CD4-positive, alpha-beta T cell treated with Interleukin-17A for 4 hours (primary cell): ENCODE measurements around the gene E4F1.

ENCODE experiments used
- DNase-seq: peaks from one replicate; pipeline ENCODE4 v3.0.0-alpha.2; 2020; ENCODE audit warnings: mixed read lengths

E4F1 gene

DNA sequence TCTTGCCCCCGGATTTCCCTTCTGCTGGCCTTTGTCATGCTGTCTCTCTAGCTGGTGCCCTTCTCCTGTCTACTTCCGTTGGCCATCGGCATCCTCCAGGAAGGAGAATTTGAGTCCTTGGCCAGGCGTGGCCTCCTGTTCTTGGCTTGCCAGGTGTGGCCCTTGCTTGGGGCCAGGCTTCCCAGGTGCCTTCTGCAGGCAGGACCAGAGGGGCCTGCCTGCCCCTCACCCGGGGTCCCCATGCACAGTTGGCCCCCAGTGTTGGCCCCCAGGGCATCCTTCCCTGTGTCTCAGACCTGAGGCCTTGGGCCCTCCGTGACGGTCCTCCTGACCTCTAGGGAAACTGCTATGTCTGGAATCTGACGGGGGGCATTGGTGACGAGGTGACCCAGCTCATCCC is 15.5 kb upstream of the E4F1 start:
- no peak for DNase-seq

DNA sequence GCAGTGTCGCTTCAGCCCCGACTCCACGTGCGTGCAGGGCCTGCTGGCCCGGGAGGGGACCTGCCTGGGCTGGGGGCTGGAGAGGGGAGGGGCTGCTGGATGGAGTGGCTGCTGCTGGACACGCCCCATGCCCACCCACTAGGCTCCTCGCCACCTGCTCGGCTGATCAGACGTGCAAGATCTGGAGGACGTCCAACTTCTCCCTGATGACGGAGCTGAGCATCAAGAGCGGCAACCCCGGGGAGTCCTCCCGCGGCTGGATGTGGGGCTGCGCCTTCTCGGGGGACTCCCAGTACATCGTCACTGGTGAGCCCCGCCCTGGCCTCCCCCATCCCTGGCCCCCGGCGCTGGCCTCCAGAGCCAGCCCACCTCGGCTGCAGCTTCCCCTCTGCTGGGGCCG is 15.1 kb upstream of the E4F1 start:
- DNase-seq: no peak

DNA sequence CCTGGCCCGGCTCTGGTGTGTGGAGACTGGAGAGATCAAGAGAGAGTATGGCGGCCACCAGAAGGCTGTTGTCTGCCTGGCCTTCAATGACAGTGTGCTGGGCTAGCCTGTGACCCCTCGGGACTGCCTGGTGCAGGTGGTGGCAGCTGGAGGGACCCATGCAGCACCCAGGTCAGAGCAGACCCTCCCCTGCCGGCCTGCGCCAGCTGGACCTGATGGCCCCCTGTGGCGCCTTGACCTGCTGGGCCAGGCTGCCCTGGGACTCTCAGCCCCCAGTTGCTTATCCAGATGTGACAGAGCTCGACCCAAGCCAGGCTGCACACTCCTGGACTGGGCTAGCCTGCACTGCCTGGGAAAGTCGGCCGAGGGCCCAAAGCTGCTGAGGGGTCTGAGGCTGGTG is 14.6 kb upstream of the E4F1 start:
- no peak for DNase-seq

DNA sequence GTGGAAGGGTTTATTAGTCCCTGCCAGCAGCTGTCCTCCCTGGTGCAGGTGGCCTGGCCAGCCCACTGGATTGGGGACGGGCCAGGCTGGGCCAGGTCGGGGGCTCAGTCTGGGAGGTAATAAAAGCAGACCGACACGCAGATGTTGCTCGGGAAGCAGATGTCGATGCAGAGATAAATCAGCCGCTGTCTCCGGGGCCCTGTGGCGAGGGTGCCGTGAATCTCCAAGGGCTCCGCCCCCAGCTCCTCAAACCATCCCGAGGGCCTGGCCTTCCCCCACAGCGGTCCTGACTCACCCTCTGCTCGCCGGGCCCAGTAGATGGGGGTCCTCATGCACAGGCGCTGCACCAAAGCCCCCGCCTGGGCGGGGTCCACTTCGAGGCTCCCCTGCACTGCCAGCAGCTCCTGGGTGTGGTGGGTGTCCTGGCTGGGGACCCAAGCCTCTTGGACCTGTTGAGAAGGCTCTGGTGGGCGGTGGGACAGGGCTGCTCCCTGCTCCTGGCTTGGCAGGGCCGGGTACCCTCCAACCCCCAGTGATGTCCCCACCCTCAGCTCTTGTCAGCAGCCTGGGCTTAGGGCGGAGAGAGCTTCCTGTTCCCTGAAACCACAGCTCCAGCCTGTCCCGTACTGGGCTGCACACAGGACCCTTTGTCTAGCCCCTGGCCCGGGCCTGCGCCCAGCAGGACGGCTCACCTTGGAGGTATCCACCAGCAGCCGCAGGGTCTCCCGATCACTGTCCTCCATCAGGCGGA is 14.0 kb upstream of the E4F1 start:
- no peak for DNase-seq

DNA sequence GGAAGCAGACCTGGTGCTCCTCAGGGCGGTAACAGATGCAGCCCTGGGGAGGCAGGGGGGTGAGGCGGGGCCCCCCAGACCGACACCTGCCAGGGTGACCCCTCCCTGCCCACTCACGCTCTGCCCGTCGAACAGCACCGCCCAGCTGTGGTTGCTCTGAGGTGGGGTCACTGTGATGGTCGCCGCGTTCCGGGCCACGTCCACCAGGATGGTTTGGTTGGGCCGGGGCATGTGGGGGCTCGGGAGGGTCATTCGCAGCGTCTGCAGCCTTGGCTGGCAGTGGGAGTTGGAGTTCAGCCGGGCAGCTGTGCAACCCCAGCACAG is 13.4 kb upstream of the E4F1 start:
- DNase-seq: no peak

DNA sequence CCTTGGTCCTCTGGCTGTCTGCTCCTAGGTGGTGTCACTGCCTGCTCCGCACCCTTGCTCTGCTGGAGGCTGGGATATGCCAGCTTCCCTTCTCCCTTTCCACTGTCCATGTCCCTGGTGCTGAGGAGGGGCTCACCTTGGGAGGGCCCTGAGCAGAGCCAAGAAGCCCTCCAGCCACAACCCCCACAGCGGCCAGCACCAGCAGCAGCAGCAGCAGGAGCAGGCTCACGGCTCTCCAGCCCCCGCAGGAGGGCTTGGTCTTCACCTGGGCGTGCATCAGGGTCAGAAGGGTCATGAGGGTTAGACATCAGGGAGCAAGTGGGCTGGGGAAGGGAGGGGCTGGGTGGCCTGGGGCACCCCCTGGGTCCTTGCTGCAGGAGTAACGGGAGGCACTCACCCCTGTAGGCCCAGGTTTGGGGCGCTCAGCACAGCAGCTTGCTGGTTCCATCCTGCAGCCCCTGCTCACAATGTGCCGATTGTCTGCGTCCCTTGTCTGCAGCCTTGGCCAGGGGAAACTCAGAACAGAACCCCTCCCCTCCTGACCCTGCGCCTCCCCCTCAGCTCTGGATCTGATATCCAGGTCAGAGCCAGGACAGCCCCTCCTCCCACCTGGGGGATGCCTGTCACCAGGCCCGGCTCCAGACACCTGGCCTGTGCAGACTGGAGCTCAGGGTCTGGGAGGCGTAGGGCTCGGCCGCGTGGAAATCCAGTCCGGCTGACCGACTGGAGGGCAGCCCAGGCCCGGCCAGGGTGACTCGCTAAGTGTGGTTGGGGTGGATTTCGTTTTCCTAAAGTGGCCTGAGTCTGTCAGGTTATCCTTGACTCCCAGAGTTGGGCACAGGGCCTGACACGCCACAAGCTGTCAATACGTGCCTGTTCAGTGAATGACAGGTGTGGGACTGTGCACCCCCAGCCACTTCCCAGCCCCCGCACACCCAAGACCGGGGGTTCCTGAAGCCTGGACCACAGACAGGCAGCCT is 12.7 kb upstream of the E4F1 start, which contains the start of gene BRICD5:
Gene BRICD5, minus strand, starts transcription at position 478 of the 980 bp plus-strand sequence. Its CDS starts 30 bp downstream, at position 448.
- no peak for DNase-seq

DNA sequence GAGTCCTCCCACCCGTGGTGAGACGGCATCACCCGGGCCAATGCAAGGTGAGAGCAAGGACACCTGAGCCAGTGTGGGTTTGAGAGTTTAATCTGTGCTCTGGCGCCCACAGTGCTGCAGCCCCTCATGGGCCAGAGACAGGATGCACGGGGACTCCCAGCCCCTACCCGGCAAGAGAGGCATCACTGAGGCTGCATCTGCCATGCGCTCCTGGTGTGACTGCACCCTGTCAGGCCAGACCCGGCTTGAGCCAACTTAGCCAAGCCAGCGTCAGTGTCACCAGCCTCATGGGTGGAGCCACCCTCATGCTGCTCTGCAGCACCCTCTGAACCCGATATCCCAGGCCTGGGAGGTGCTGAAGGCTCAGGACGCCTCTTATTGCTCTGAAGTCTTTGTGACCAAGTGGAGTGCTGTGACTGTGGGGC is 11.5 kb upstream of the E4F1 start:
- DNase-seq: no peak

DNA sequence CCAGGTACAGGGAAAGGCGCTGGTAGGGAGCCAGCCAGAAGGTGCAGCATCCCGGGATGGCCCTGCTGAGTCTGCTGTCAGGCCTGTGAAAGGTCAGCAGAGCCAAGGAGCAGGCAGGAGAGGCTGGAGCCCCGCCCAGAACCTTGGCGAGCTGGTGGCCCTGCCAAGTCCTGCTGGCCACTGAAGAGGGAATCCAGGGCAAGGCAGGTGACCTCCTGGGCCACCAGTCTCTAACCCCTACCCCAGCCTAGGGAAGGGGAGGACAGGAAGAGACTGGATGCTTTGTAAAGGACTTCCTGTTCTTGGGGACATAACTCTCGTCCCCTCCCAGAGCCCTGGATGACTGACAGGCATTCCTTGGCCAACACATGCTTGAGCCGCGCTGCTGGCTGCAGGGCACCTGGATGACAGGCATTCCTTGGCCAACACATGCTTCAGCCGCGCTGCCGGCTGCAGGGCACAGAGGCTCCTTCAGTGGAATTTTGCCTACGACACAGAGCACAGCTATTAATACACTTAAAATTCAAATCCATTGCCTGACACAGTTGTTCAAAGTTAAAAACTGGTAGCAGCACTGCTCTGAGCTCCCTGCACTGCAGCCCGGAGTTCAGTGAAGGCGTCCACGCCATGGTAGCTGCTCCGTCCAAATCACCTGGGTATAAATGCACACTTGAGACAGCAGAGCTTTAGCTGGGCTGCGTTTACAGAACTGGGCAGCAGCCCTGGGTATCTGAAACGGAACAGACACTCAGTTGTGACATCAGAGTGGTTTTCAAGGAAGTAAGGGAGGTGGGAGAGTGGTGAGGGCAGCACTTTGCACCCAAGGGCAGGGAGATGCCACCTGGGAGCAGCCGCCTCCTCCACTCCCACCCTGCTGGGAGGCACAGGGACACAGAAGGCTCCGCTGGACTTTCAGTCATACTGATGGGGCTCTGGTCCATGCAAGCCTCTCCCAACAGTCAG is 10.7 kb upstream of the E4F1 start:
- DNase-seq: no peak

DNA sequence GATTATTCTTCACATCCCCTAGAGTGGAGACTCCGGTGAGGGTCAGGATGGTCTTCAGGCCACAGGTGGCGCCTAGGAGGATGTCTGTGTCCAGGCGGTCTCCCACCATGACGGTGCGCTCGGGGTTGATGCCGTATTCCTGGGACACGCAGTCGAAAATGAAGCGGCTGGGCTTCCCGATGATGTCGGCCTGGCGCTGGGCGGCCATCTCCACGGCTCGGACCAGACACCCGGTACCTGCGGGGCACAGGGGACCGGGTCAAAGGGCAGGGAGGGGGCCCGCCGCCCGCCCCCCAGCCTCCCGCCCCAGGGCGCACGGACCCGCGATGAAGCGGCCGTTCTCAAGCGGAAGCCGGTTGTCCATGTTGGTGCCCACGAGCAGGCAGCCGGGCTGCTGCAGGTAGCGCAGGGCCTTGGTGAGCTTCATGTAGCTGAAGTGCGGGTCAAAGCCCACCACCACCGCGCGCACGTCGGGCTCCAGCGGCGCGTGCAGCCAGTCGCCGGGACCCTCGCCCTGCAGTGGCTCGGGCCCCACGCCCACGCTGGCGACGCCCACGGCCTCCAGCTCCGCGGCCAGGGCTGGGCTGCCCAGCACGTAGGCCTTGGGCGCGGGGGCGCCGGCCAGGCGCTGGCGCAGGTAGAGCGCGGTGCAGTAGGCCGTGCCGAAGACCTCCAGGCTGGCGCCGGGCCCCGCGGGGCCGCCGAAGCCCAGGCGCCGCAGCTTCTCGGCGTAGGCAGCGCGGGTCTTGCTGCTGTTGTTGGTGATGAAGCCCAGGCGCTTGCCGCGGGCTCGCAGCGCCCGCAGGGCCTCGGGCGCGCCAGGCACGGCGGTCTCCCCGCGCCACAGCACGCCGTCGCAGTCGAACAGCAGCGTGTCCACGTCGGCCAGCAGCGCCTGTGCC is 9.3 kb upstream of the E4F1 start:
- DNase-seq: no peak

DNA sequence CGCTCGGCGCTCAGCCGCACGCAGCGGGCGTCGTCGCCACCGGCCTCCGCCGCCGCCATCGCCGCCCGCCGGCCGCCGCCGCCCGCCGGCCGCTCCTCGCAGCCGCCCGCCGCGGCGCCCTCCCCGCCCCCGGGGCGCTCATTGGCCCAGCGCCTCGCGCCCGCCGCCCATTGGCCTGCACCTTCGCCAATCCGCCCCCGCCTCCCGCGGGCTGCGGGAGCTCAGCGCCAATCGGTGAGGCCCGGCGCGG is 8.7 kb upstream of the E4F1 start, which contains the start of gene PGP:
Gene PGP, minus strand, starts transcription at position 122 of the 250 bp plus-strand sequence. Its CDS starts 63 bp downstream, at position 59.
- DNase-seq: no peak

DNA sequence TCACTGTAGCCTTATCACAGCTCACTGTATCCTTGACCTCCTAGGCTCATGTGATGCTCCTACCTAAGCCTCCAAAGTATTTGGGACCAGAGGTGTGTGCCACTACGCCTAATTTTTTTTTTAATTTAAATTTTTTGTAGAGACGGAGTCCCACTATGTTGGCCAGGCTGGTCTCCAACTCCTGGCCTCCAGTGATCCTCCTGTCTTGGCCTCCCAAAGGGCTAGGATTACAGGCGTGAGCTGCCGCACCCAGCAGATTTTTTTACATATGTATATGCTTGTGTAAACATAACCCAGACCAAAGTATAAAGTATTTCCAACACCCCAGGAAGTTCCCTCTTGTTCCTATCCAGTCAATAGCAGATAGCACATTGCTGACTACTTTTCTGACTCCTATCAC is 7.1 kb upstream of the E4F1 start:
- DNase-seq: no peak

DNA sequence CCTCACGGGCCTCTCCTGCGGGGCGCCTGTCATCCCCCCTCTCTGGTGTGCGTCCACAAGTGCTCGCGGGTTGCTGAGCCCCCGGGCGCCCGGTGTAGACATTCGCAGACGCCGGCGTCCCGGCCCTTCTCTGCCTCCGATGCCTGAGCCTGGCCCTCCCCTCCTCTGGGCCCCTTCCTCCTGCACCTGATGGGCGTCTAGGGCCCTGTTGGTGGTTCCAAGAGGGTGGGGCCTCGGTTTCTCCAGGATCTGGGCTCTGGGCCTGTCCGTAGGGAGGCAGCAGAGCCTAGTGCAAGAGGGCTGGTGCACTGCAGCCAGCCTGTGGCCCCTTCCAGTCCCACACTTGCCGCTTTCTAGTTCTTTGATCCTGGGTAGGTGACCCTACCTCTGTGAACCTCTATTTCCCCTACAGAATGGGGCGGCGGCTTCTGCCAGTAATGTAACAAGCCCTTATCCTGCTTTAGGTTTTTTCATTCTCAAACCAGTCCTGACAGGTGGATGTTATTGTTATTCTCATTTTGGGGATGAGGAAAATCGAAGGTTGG is 623 bp downstream of the E4F1 start:
- peak; percentile 40 for DNase-seq

DNA sequence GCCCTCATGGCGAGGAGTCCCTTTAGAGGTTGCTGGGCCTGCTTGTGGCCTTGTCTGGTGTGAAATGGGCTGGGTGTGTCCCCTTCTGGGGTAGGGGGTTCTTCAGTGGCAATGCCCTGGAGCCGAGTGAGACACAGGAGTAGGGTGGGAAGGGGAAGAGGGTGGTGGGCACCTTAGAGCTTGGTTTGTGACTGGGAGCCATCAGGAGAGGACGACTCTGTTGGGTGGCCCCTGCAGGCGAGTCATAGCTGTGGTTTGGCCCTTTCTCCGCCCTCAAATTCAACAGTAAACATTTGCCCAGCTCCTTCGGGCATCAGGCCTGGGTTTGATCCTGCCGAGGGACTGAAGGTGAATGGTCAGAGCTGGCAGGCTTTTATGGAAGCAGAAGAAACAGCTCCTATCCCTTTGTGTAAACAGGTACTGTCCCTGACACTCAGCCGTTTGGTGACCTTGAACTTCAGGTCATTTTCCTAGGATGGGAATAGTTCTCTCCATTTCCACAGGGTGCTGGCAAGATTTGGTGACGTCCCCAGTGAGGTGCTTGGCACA is 2.9 kb downstream of the E4F1 start:
- no peak for DNase-seq

DNA sequence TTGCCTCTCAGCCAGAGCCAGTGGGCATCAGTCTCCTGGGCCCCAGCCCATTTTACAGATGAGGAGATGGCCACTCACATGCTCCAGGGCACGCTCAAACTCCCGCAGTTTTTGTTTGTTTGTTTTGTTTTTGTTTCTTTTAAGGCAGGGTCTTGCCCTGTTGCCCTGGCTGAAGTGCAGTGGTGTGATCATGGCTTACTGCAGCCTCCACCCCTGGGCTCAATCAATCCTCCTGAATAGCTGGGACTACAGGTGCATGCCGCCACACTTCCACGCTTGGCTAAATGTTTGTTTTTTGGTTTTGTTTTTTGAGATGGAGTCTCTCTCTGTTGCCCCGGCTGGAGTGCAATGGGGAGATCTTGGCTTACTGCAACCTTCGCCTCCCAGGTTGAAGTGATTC is 3.5 kb downstream of the E4F1 start:
- DNase-seq: no peak

DNA sequence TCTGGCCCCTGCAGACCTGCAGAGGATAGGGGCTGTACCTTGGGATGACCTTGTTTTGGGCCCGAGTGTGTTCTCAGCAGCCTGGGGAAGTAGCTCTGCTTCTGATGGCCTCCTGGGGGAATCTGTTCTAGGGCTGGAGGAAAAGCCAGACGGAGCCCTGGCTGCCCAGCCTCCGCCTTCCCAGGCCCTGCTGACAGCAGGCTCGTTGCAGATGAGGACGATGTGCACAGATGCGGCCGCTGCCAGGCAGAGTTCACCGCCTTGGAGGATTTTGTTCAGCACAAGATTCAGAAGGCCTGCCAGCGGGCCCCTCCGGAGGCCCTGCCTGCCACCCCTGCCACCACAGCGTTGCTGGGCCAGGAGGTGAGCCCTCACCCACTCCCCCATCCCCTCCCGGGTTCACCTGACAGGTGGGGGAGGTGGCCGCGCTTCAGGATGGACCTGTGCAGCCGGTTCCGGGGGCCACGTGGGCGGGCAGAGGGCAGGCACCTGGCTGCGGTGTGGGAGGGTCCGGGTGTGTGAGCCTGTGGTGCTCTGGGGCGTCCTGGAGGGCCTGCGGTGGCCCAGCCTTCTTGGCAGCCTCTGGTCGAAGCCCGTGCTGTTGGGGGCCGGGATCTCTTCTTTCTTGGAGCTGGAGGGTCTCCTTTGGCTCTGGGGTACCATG is 4.9 kb downstream of the E4F1 start:
- DNase-seq: no peak

DNA sequence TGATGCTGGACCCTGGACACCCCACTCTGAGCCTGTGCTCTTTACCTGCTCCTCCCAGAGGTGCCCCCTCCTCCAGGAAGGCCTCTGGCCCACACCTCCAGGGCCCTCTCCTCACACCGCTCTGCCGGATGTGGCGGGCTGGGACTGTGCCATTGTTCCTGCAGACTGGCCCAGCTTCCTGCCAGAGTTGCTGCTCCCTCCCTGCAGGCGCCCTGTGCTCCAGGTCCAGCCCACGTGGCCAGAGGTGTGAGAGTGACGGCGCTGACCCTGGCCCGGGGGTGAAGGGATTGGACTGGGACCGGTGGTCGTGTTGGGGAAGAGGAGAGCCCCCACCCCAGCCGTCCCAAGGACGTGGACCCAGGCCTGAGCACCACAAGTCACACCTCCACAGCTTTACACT is 5.7 kb downstream of the E4F1 start:
- no peak for DNase-seq

DNA sequence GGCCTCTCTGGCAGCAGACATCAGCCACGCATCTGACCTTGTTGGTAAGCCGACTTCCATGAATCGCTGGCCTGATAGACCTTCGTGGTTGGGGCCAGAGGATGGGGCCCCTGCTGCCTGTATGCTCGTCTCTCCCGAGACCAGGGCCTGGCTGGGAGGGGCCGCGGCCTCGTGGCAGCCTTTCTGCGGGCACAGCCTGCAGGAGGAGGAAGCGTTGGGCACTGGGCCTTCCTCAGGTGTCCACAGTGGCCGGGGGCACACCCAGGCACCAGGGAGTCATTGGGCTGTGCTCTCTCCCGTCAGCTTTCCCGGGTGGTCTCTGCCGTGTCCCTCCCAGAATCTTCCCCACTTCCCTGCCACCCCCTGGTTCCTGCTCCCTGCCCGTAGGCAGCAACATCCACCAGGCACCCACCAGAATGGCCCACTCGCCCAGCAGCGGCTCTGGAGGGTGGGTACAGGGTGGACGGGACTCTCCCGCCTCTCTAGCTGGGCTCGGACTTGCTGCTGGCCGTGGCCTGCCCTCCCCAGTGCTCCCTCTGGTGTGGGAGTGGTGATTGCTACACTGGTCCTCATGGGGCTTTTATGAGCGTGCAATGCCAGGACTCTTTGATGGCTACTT is 6.3 kb downstream of the E4F1 start:
- DNase-seq: no peak

DNA sequence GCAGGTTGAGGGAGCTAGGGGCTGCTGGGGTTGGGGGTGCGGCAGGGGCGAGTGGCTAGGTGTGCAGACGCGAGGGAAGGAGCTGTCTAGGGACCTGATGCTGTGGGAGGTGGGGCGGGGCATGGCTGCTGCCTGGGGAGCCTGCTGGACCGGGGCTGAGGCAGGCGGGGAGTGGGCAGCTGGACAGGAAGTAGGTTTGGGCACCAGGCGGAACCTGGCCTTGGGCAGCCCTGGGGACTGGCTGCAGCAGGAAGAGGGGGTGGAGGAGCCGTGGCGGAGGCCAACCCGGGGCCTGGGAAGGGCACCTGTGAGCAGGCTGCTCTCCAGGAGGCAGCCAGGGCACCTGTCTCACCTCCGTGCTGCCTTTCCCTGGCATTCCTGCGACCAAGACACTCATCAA is 7.0 kb downstream of the E4F1 start:
- DNase-seq: no peak

DNA sequence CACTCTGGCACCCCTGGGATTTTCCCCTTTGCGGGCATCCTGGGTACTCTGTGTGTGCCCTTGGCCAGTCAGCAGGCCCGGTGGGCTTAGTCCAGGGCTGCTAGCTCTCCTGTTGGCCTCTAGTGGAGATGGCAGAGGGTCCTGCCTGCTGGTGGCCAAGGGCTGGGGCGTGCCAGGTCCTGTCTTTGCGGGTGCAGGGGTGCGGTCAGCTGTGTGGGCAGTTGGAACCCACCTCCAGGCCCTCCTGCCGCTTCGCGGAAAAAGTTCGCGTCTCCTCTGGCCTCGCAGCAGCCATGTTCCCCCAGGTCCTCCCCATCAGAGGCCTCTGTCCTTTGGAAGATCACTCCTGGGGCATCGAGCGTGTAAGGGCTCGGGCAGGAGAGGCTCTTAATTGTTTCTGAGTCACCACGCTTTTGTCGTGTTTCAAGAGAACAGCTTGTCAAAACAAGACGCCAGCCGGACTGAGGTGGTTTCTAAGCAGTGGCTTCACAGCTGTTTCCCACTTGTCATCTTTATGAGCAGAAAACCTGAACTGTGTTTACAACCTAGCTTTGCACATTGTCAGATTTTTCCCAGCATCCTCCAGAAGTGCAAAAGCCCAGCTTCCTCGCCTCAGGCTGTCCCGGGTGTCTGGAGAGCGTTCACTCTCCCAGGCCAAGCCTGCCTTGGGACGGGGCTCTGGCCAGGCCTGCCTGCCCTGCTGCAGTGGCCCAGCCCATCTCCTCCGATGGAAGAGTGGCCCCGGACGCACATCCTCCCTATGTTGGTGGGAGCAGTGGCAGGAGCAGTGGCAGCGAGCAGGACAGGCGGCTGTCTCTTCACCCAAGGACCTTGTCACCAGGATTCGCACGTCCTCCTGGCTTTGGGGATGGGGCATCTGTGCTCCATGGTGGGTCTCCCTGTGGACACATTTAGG is 7.9 kb downstream of the E4F1 start:
- no peak for DNase-seq
